Vagina (tissue), 2 donors: ENCODE measurements around the gene RASGEF1C. TPM values are rescaled to one million over a fixed set of nuclear protein-coding genes. Genes with fewer than 3 reads are reported as not detected.
A peak's percentile ranks its signal among the peaks of the same experiment; 100 is the strongest.
"Not testable (repeated sequence)": the region's sequence is repeated elsewhere in the genome, so short reads cannot be mapped to it uniquely, and the experiment has no call there.

Source experiments
- DNase-seq, 2 donors: peaks; one replicate each; pipeline ENCODE4 v3.0.0-alpha.2; 2017; ENCODE audit errors: extremely low spot score in 2 of 2
- H3K27ac ChIP-seq: fragments of 200-600 bp; sonication (generic); one replicate; pipeline ENCODE4 v1.5.1; 2019
- H3K27me3 ChIP-seq: fragments of 200-600 bp; sonication (generic); one replicate; pipeline ENCODE4 v1.5.1; 2019
- H3K36me3 ChIP-seq, 2 donors: fragments of 200-600 bp; sonication (generic); one replicate each; pipeline ENCODE4 v1.5.1; 2017 to 2019
- H3K4me1 ChIP-seq: fragments of 200-600 bp; sonication (generic); one replicate; pipeline ENCODE4 v1.5.1; 2019
- H3K4me3 ChIP-seq, 2 donors: fragments of 200-600 bp; sonication (generic); 1 replicate in 1 of 2; 2 replicates in 1 of 2; pipeline ENCODE4 v1.5.1; 2016 to 2019
- H3K9me3 ChIP-seq: fragments of 200-600 bp; sonication (generic); one replicate; pipeline ENCODE4 v1.5.1; 2019
- CTCF ChIP-seq, 3 experiments: fragments of 450-650 bp in 2 of 3; fragments of 200-600 bp in 1 of 3; sonication (generic) in 1 of 3; IDR thresholded peaks; one replicate each; pipeline ENCODE4 v1.5.1; 2017 to 2019; ENCODE audit warnings: antibody characterized with exemption in 3 of 3, mild to moderate bottlenecking in 2 of 3, moderate library complexity in 2 of 3
- POLR2A ChIP-seq, 2 donors: fragments of 450-650 bp; IDR thresholded peaks; one replicate each; pipeline ENCODE4 v1.6.1; 2017; ENCODE audit warnings: antibody characterized with exemption in 2 of 2, mild to moderate bottlenecking in 2 of 2, moderate library complexity in 2 of 2
- POLR2AphosphoS5 ChIP-seq, 2 donors: sonication (generic); formaldehyde crosslinking; IDR thresholded peaks; one replicate each; pipeline ENCODE4 v1.9.0; 2017; ENCODE audit warnings: antibody characterized with exemption in 2 of 2, mild to moderate bottlenecking in 2 of 2, low read depth in 1 of 2; ENCODE audit not compliant: insufficient read depth in 1 of 2
- intact Hi-C: fragments of 100-400 bp; cut with DNase I; formaldehyde crosslinking; loops from one replicate; pipeline ENCODE4 v1.15.1; 2023
- total RNA-seq: library from RNA; depleted of rRNA; stranded (reverse); fragments of >200 nt; gene quantifications from one replicate; pipeline ENCODE4 v1.2.3, GENCODE V29; 2016

Gene RASGEF1C
- total RNA-seq, 1 donor from 2014 or later = 2.5 TPM

- no peak for TF ChIP-seq POLR2A (IDR thresholded peaks at IDR 0.05)
- DNase-seq = peak in 1 of 2 donors; percentile 60
- Histone ChIP-seq H3K4me3 (no peak overlapping the region), H3K27ac (no peak overlapping the region), H3K36me3 (no peaks in the 10 kb centered on the region), H3K9me3 (no peaks in the 10 kb centered on the region), H3K27me3 (no peaks in the 10 kb centered on the region), H3K4me1 (no peaks in the 10 kb centered on the region)
- intact Hi-C loops = no loop called here
Measured at GRCh38 chr5:180128671-180129261, 80.2 kb downstream of the RASGEF1C start.

GRCh38 chr5:180127682-180128670, 81.0 kb downstream of the RASGEF1C start:
- Histone ChIP-seq H3K27ac (no peak overlapping the region), H3K9me3 (no peaks in the 10 kb centered on the region), H3K4me3 (no peak overlapping the region), H3K4me1 (no peaks in the 10 kb centered on the region), H3K27me3 (no peaks in the 10 kb centered on the region), H3K36me3 (no peaks in the 10 kb centered on the region)
- no peak for DNase-seq
- intact Hi-C loops = no loop called here
- no peak for TF ChIP-seq POLR2AphosphoS5 (IDR thresholded peaks at IDR 0.05; ENCODE audit: insufficient read depth in 1 of 2, low read depth in 1 of 2)
- no peak for TF ChIP-seq POLR2A (IDR thresholded peaks at IDR 0.05)

- Histone ChIP-seq H3K9me3 (no peaks in the 10 kb centered on the region), H3K36me3 (no peaks in the 10 kb centered on the region), H3K4me3 (no peak overlapping the region), H3K27ac (no peak overlapping the region), H3K4me1 (no peaks in the 10 kb centered on the region), H3K27me3 (no peaks in the 10 kb centered on the region)
- intact Hi-C loops = no loop called here
- no peak for TF ChIP-seq POLR2AphosphoS5 (IDR thresholded peaks at IDR 0.05; ENCODE audit: insufficient read depth in 1 of 2, low read depth in 1 of 2)
- peak in 2 of 3 experiments; percentile 39 to 41 for TF ChIP-seq CTCF (IDR thresholded peaks at IDR 0.05)
- no peak for DNase-seq
Measured at GRCh38 chr5:180126716-180127681, 82.0 kb downstream of the RASGEF1C start.

- H3K27ac ChIP-seq, intact Hi-C loops, DNase-seq, H3K27me3 ChIP-seq, H3K36me3 ChIP-seq, H3K4me3 ChIP-seq, H3K9me3 ChIP-seq, H3K4me1 ChIP-seq: not testable (repeated sequence)
Measured at GRCh38 chr5:180126156-180126555, 82.9 kb downstream of the RASGEF1C start.

GRCh38 chr5:180124662-180125061, 84.3 kb downstream of the RASGEF1C start:
- H3K4me1 ChIP-seq, intact Hi-C loops, H3K36me3 ChIP-seq, H3K4me3 ChIP-seq, H3K27me3 ChIP-seq, H3K27ac ChIP-seq, H3K9me3 ChIP-seq: not testable (repeated sequence)
- DNase-seq = peak; percentile 31 to 42

- Histone ChIP-seq H3K36me3 (no peaks in the 10 kb centered on the region), H3K4me3 (no peak overlapping the region), H3K27me3 (no peaks in the 10 kb centered on the region), H3K27ac (no peak overlapping the region), H3K4me1 (no peaks in the 10 kb centered on the region), H3K9me3 (no peaks in the 10 kb centered on the region)
- intact Hi-C loops = no loop called here
- TF ChIP-seq POLR2AphosphoS5 (IDR thresholded peaks at IDR 0.05; ENCODE audit: insufficient read depth in 1 of 2, low read depth in 1 of 2) (no peak), POLR2A (IDR thresholded peaks at IDR 0.05) (no peak), CTCF (IDR thresholded peaks at IDR 0.05) (no peak)
- no peak for DNase-seq
Measured at GRCh38 chr5:180122875-180123274, 86.1 kb downstream of the RASGEF1C start.
